ENCODE data around the gene NOS3. TPM values are rescaled to one million over a fixed set of nuclear protein-coding genes. Genes with fewer than 3 reads are reported as not detected.

NOS3 gene
- total RNA-seq, 1 donor from 2014 or later, result 12.6 TPM

DNA sequence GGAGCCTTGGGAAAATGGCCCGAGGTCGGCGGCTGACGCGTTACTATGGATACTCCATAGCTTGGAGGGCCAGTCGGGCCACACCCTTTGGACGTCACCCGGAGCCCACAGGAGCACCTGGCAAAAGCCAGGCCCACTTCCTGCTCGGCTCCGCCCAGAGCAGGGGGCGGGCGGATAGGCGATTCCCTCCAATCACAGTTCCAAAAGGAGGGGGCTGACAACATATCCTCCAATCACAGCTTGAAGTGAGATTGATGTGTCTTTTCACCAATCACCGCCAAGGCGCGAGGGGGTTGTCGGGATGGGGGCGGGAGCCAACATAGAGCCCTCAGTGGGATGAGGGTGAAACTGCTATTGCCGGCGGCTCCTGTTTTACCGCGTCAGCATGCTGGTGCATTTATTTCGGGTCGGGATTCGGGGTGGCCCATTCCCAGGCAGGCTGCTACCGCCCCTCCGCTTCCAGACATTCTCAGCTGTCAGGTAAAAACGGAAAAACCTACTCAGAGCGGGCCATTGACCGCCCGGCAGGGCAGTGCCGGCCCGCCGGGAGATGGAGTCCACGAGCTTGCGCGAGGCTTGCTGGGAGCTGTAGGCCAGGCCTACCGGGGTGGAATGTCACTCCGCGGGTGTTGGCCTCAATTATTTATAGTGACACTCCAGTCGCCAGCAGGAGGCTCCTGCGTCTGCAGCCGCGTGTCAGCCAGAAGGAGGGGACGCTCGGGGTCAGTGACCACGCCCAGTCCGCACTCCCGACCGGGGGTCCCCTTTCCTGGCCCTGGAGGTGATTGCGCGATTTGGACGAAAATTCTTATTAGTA, 37.5 kb downstream of the NOS3 start, which contains the start of gene ABCB8:
Gene ABCB8, plus strand, starts transcription at position 320 of the 817 bp plus-strand sequence. Its CDS starts 66 bp downstream, at position 386.
- TF ChIP-seq, protein P1, sequence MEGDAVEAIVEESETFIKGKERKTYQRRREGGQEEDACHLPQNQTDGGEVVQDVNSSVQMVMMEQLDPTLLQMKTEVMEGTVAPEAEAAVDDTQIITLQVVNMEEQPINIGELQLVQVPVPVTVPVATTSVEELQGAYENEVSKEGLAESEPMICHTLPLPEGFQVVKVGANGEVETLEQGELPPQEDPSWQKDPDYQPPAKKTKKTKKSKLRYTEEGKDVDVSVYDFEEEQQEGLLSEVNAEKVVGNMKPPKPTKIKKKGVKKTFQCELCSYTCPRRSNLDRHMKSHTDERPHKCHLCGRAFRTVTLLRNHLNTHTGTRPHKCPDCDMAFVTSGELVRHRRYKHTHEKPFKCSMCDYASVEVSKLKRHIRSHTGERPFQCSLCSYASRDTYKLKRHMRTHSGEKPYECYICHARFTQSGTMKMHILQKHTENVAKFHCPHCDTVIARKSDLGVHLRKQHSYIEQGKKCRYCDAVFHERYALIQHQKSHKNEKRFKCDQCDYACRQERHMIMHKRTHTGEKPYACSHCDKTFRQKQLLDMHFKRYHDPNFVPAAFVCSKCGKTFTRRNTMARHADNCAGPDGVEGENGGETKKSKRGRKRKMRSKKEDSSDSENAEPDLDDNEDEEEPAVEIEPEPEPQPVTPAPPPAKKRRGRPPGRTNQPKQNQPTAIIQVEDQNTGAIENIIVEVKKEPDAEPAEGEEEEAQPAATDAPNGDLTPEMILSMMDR (IDR thresholded peaks at IDR 0.05; ENCODE audit: borderline replicate concordance), result peak; percentile 72
- intact Hi-C loops (cut with micrococcal nuclease), result no loop called here
- peaks cover 4% of the 10 kb centered on the region for H3K27me3 ChIP-seq (ENCODE audit: low read depth)
- H3K4me1 ChIP-seq, result peaks cover 24% of the 10 kb centered on the region
- no peaks in the 10 kb centered on the region for H3K9me3 ChIP-seq (replicated peaks)
- H3K36me3 ChIP-seq, result peaks cover 6% of the 10 kb centered on the region
- DNase-seq, result peak; percentile 96
- H3K27ac ChIP-seq (replicated peaks), result peak within 1 kb of the TSS; percentile 93
- peak within 1 kb of the TSS; percentile 85 for H3K4me3 ChIP-seq

DNA sequence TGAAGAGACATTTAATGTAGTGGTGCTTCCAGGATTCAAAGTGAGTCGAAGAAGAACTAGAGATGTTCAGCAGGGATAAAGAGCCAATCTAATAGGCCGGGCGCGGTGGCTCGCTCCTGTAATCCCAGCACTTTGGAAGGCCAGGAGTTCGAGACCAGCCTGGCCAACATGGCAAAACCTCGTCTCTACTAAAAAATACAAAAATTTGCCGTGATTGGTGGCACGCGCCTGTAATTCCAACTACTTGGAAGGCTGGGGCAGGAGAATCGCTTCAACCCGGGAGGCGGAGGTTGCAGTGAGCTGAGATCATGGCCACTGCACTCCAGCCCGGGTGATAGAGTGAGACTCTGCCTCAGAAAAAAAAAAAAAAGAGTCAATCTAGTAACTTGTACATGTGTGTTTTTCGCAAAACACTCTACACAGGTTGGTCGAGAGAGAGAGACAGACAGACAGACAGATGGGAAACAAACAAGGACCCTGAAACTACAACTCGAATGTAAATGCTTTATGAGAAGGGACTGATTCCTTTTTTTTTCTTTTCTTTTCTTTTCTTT, 38.2 kb downstream of the NOS3 start:
- intact Hi-C loops (cut with micrococcal nuclease), result no loop called here
- H3K27me3 ChIP-seq (ENCODE audit: low read depth), result no peaks in the 10 kb centered on the region
- no peak for DNase-seq
- no peaks in the 10 kb centered on the region for H3K9me3 ChIP-seq (replicated peaks)
- peak overlapping the region; percentile 93 for H3K27ac ChIP-seq (replicated peaks)
- TF ChIP-seq, protein P1 (IDR thresholded peaks at IDR 0.05; ENCODE audit: borderline replicate concordance), result no peak
- peaks cover 6% of the 10 kb centered on the region for H3K36me3 ChIP-seq
- H3K4me1 ChIP-seq, result peaks cover 26% of the 10 kb centered on the region
- peak overlapping the region; percentile 85 for H3K4me3 ChIP-seq

DNA sequence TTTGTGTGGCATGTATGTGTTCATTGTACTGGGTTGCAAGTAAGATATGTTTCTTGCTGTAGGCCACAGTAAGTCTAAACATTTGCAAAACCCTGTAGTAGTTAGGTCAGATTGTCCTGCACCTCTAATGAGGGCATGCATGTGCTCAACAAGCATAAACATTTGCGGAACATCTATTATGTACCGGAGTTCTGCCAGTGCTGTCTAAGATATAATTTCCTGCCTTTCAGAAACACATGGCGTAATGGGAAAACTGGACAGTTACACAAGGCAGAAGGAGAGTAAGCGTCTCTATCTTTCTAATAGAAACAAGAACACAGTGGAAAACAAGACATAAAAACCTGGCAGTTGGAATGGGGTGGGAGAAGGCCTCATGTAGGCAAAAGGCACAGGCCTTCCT, 40.2 kb downstream of the NOS3 start:
- H3K4me1 ChIP-seq, result peaks cover 41% of the 10 kb centered on the region
- H3K27me3 ChIP-seq (ENCODE audit: low read depth), result no peaks in the 10 kb centered on the region
- TF ChIP-seq, protein P1 (IDR thresholded peaks at IDR 0.05; ENCODE audit: borderline replicate concordance), result no peak
- H3K9me3 ChIP-seq (replicated peaks), result no peaks in the 10 kb centered on the region
- H3K4me3 ChIP-seq, result no peak overlapping the region
- no peak for DNase-seq
- peaks cover 24% of the 10 kb centered on the region for H3K36me3 ChIP-seq
- intact Hi-C loops (cut with micrococcal nuclease), result loop anchor here (10.0 kb wide), 1 partner anchor 74 kb away; no protein-coding TSS in a partner anchor
- no peak overlapping the region for H3K27ac ChIP-seq (replicated peaks)

DNA sequence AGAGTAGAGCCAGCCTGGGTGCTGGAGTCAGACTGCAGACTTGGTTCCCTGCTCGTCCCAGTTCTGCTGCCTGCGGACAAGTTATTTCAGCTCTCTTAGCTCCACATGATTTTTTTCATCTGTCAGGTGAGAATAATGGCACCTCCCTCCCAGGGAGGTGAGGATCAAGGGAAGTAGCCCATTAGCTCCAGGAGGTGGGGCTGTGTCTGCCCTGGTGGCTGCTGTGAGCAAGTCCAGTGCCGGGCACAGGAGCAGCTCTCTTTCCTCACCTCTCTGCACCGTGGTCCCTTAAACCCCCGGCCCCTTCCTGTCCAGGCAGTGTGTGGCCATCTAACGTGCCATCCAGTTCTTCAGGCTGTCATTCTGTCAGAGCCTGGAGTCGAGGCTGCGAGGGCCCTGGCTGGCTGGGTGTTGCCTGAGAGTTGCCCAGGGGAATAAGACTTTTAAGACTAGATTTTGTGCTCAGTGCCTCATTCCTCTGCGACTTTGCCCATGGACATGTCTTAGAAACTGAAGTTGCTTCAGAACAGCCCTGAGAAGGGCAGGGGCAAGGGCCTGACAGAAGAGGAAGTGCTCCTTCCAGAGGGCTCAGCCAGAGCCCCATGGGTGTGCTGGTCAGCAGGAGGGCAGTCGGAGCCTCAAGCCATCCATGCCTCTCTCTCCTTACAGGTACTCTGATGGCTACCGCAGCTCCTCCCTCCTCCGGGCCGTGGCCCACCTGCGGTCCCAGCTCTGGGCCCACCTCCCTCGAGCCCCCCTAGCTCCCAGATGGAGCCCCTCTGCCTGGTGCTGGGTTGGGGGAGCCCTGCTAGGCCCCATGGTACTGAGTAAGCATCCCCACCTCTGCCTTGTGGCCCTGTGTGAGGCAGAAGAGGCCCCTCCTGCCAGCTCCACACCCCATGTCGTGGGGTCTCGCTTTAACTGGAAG, 42.4 kb downstream of the NOS3 start:
- no peak overlapping the region for H3K4me3 ChIP-seq
- H3K9me3 ChIP-seq (replicated peaks), result no peaks in the 10 kb centered on the region
- no peak for DNase-seq

More for the DNA sequence above, 42.4 kb downstream of the NOS3 start:
- intact Hi-C loops (cut with micrococcal nuclease), result loop anchor here (10.0 kb wide), 1 partner anchor 72 kb away; no protein-coding TSS in a partner anchor
- peaks cover 39% of the 10 kb centered on the region for H3K36me3 ChIP-seq
- TF ChIP-seq, protein P1 (IDR thresholded peaks at IDR 0.05; ENCODE audit: borderline replicate concordance), result no peak
- H3K27ac ChIP-seq (replicated peaks), result no peak overlapping the region
- no peaks in the 10 kb centered on the region for H3K27me3 ChIP-seq (ENCODE audit: low read depth)
- H3K4me1 ChIP-seq, result peaks cover 36% of the 10 kb centered on the region

Data from left ventricle myocardium inferior (tissue), 1 donor.